GM18511 (cell line): ENCODE data around the gene TDRD9.

Experiments
- ATAC-seq: cut with Tn5 transposase; IDR thresholded peaks from one replicate; pipeline ENCODE4 v1.9.1; 2021; ENCODE audit warnings: mild to moderate bottlenecking, moderate library complexity; ENCODE audit not compliant: unreplicated experiment

The TDRD9 gene

GRCh38 chr14:104100171-104101085 lies 172.2 kb downstream of the TDRD9 start:
- no peak for ATAC-seq

- no peak for ATAC-seq
Observed at GRCh38 chr14:104101086-104101621, 172.9 kb downstream of the TDRD9 start.

DNA sequence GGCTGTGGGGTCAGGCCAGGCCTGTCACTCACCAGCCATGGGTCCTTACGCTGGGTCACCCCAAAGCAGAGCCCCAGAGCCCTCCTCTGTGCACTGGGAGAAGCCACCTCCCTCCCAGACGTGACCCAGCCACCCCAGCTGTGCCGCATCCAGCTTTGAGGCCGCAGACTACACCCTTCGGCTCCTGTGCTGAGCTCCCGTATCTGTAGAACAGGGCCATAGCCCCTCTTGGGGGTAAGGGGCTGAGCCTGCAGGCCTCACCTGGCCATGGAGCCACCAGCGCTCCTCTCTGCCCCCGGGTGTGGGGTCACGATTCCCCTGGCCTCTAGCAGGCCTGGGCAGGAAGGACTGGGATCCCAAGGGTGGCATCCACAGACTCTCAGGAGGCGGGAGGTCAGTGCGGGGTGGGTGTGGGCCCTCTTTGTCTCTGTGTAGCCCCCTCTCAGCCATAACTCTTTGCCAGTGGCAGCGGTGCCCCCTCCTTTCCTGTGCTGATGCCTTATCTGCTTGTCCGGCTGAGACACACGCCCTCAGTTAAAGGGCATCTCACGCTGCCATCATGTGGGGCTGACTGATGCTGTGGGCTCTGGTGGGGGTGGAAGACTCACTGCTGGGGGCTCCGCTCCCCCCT lies 173.5 kb downstream of the TDRD9 start:
- no peak for ATAC-seq
